ENCODE results near the gene RAB40C.

- TF ChIP-seq POLR2A (IDR thresholded peaks at IDR 0.05): no peak
- TF ChIP-seq, protein P1, sequence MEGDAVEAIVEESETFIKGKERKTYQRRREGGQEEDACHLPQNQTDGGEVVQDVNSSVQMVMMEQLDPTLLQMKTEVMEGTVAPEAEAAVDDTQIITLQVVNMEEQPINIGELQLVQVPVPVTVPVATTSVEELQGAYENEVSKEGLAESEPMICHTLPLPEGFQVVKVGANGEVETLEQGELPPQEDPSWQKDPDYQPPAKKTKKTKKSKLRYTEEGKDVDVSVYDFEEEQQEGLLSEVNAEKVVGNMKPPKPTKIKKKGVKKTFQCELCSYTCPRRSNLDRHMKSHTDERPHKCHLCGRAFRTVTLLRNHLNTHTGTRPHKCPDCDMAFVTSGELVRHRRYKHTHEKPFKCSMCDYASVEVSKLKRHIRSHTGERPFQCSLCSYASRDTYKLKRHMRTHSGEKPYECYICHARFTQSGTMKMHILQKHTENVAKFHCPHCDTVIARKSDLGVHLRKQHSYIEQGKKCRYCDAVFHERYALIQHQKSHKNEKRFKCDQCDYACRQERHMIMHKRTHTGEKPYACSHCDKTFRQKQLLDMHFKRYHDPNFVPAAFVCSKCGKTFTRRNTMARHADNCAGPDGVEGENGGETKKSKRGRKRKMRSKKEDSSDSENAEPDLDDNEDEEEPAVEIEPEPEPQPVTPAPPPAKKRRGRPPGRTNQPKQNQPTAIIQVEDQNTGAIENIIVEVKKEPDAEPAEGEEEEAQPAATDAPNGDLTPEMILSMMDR (IDR thresholded peaks at IDR 0.05): no peak
Observed at GRCh38 chr16:634051-634670, 44.3 kb downstream of the RAB40C start.
